Hepatic stellate cell (primary cell): Measurements from ENCODE around the gene MACROD1.

Source experiments
- DNase-seq: peaks from one replicate; pipeline ENCODE4 v3.0.0; 2011; ENCODE audit warnings: low spot score

Gene MACROD1

GRCh38 chr11:64013141-64013896, 152.6 kb downstream of the MACROD1 start:
- DNase-seq, result no peak

GRCh38 chr11:64011371-64011770, 154.5 kb downstream of the MACROD1 start:
- DNase-seq, result no peak

- no peak for DNase-seq
These were observed 155.1 kb downstream of the MACROD1 start for GRCh38 chr11:64010783-64011182.

- no peak for DNase-seq
These were observed 156.2 kb downstream of the MACROD1 start for GRCh38 chr11:64009710-64010109.

GRCh38 chr11:64008914-64009633, 156.8 kb downstream of the MACROD1 start:
- DNase-seq, result no peak

GRCh38 chr11:64008283-64008913, 157.5 kb downstream of the MACROD1 start:
- no peak for DNase-seq

- DNase-seq, result peak; percentile 78
These were observed 158.2 kb downstream of the MACROD1 start for GRCh38 chr11:64007629-64008282.

GRCh38 chr11:64007160-64007628, 158.7 kb downstream of the MACROD1 start:
- peak; percentile 75 for DNase-seq

GRCh38 chr11:64006398-64006797, 159.5 kb downstream of the MACROD1 start:
- no peak for DNase-seq

- no peak for DNase-seq
These were observed 160.2 kb downstream of the MACROD1 start for GRCh38 chr11:64005691-64006090.

GRCh38 chr11:64004590-64004984, 161.3 kb downstream of the MACROD1 start:
- DNase-seq, result no peak

GRCh38 chr11:64003807-64004589, 161.9 kb downstream of the MACROD1 start:
- DNase-seq, result no peak

GRCh38 chr11:64001484-64002420, 164.2 kb downstream of the MACROD1 start:
- no peak for DNase-seq

- no peak for DNase-seq
These were observed 165.0 kb downstream of the MACROD1 start for GRCh38 chr11:64000740-64001483.

GRCh38 chr11:64000026-64000739, 165.7 kb downstream of the MACROD1 start:
- DNase-seq, result peak; percentile 90

- no peak for DNase-seq
These were observed 166.4 kb downstream of the MACROD1 start for GRCh38 chr11:63999349-64000025.

GRCh38 chr11:63998558-63999348, 167.2 kb downstream of the MACROD1 start:
- no peak for DNase-seq
